DOHH2 (cell line): ENCODE results near the gene L3MBTL1.

ENCODE experiments used
- EZH2phosphoT487 ChIP-seq: fragments of 200-600 bp; sonication (generic); IDR thresholded peaks from 2 replicates; pipeline ENCODE4 v1.6.1; 2017; ENCODE audit warnings: borderline replicate concordance, mild to moderate bottlenecking, antibody characterized with exemption, low read length, moderate library complexity, mixed read lengths
- TF ChIP-seq, protein P1 (sequence below): fragments of 200-600 bp; sonication (generic); IDR thresholded peaks from one replicate; pipeline ENCODE4 v1.5.1; 2014; ENCODE audit warnings: antibody characterized with exemption, mild to moderate bottlenecking, low read depth, low read length; ENCODE audit not compliant: poor library complexity, severe bottlenecking

DNA sequence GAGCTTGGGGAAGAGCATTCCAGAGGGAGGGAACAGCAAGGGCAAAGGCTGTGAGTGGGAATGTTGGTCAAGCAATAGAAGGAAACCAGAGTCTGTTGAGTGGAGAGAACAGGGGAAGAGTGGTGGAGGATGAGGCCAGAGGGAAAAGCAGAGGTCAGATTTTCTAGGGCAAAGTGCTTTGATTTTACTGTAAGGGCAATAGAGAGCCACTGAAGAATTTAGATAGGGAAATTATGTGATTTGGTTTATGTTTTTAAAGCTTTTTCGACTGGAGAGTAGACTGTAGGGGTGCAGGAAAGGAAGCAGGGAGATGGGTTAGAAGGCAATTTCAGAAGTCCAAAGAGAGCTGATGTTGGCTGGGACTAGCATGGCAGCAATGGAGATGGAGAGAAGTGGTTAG is 4.4 kb downstream of the L3MBTL1 start:
- TF ChIP-seq, protein P1, sequence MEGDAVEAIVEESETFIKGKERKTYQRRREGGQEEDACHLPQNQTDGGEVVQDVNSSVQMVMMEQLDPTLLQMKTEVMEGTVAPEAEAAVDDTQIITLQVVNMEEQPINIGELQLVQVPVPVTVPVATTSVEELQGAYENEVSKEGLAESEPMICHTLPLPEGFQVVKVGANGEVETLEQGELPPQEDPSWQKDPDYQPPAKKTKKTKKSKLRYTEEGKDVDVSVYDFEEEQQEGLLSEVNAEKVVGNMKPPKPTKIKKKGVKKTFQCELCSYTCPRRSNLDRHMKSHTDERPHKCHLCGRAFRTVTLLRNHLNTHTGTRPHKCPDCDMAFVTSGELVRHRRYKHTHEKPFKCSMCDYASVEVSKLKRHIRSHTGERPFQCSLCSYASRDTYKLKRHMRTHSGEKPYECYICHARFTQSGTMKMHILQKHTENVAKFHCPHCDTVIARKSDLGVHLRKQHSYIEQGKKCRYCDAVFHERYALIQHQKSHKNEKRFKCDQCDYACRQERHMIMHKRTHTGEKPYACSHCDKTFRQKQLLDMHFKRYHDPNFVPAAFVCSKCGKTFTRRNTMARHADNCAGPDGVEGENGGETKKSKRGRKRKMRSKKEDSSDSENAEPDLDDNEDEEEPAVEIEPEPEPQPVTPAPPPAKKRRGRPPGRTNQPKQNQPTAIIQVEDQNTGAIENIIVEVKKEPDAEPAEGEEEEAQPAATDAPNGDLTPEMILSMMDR = no peak
- no peak for TF ChIP-seq EZH2phosphoT487
